Right cardiac atrium (tissue), 5 donors: ENCODE data around the gene SPDL1. TPM values are rescaled to one million over a fixed set of nuclear protein-coding genes. Genes with fewer than 3 reads are reported as not detected.

Experiments used
- ATAC-seq, 2 donors: fragments of 200-7000 bp; cut with Tn5 transposase; one replicate each; pipeline versions ENCODE4 v1.8.0 to v1.9.1; 2020; ENCODE audit warnings: moderate library complexity in 2 of 2, mild to moderate bottlenecking in 1 of 2
- DNase-seq, 3 donors: peaks; one replicate each; pipeline ENCODE4 v3.0.0-alpha.2; 2020
- H3K27ac ChIP-seq: one replicate; pipeline ENCODE4 v1.5.1; 2013; ENCODE audit warnings: mild to moderate bottlenecking, low read length, control low read depth, moderate library complexity
- H3K27me3 ChIP-seq: one replicate; pipeline ENCODE4 v1.6.1; 2013; ENCODE audit not compliant: control insufficient read depth, insufficient read depth
- H3K4me1 ChIP-seq: one replicate; pipeline ENCODE4 v1.6.1; 2013; ENCODE audit warnings: low read length; ENCODE audit not compliant: control insufficient read depth, insufficient read depth
- H3K4me3 ChIP-seq: one replicate; pipeline ENCODE4 v1.5.1; 2013; ENCODE audit warnings: low read length, control low read depth
- H3K9me3 ChIP-seq: one replicate; pipeline ENCODE4 v1.6.1; 2013; ENCODE audit warnings: low read length; ENCODE audit not compliant: control insufficient read depth
- WGBS: extraction: QIAGEN DNeasy Blood & Tissue Kit; methylation state at CpG from one replicate; pipeline ENCODE4 v1.1.7; 2013; 5-methylcytosine and 5-hydroxymethylcytosine counted together
- intact Hi-C, 4 donors: fragments of 100-400 bp; cut with DNase I; formaldehyde crosslinking; loops; one replicate each; pipeline versions ENCODE4 v1.11.0 to v1.14.0; 2022 to 2023
- polyA plus RNA-seq: library from polyadenylated mRNA; stranded (reverse); fragments of 200-250 nt; gene quantifications from one replicate; pipeline ENCODE4 v1.2.3, GENCODE V29; 2013
- total RNA-seq, 4 donors: library from RNA; stranded (reverse); fragmentation: NEBNext Ultra II Directional; extraction: Animal tissue kit (Norgen Biotek cat#: 25700); gene quantifications; one replicate each; pipeline ENCODE4 v1.2.1, GENCODE V29; 2021
- donor health status: healthy with polysubstance abuse.
- donor health status: DM: no; HTN: yes; CAD: no.
- donor health status: DM: no; HTN: no; CAD: no.
- donor health status: DM: no; HTN: yes; CAD: no; lungs with severe emphysema.
- donor health status: DM: yes; HTN: yes; CAD: no.

Gene SPDL1
- total and polyA plus RNA-seq, 5 donors, result 2.6 to 5.9 (median 5.2) TPM

DNA sequence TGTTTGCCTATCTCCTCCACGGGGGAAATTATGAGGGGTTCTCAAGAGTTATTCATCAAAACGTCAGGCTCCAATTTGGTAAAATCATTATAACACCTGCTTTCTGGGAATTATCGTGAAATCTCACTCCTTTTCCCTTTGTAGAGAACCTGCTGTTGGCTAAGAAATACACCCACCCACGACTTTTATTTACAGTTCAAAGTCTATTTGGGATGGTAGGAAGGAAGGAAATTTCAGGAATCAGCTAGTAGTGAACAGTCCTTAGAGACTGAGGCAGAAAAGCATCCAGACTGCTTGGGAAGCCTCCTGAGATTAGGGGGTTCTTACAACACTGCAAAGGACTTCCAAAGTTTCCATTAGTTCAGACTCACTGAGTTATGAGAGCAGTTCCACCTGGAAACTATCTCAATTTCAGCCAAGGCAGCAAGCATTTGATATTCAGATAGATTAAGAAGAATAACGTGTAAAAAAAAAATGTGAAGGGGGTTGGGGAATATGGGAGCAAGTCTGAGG is 9.4 kb upstream of the SPDL1 start:
- Histone ChIP-seq H3K4me3 (no peak overlapping the region), H3K9me3 (no peaks in the 10 kb centered on the region), H3K27ac (no peak overlapping the region), H3K4me1 (no peaks in the 10 kb centered on the region), H3K27me3 (no peaks in the 10 kb centered on the region)
- DNase-seq, result no peak
- intact Hi-C loops, result loop anchor here in 1 of 4 donors (10.0 kb wide), 1 partner anchor 899 kb away; no protein-coding TSS in a partner anchor
- WGBS, result 44% methylated on average over 5 of the region's 5 CpGs
- ATAC-seq, result peak in 1 of 2 donors; percentile 36

DNA sequence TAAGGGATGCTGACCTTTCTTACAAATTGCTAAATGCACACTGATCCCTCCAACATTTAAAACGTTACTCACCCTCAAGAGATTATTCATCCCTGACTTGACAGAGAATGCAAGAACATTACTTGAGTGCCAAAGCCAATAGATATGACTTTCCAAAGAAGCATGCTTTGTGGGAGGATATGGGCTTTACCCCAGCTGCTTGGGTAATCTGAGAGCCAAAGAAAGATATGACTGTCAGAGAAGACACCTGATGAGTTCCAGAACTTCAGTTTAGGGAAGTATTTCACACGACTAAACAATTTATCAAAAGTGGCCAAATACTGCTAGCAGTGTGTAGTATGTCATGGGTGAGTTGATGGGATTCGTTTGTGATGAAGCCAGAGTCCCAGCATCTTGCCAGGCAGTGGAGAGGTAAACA is 7.4 kb upstream of the SPDL1 start:
- Histone ChIP-seq H3K4me1 (no peaks in the 10 kb centered on the region), H3K27ac (no peak overlapping the region), H3K9me3 (no peaks in the 10 kb centered on the region), H3K4me3 (no peak overlapping the region), H3K27me3 (no peaks in the 10 kb centered on the region)
- 9% methylated on average over 3 of the region's 3 CpGs for WGBS
- ATAC-seq (peak; percentile 70 to 86), DNase-seq (no peak)
- intact Hi-C loops, result loop anchor here in 1 of 4 donors (10.0 kb wide), 1 partner anchor 901 kb away; no protein-coding TSS in a partner anchor

DNA sequence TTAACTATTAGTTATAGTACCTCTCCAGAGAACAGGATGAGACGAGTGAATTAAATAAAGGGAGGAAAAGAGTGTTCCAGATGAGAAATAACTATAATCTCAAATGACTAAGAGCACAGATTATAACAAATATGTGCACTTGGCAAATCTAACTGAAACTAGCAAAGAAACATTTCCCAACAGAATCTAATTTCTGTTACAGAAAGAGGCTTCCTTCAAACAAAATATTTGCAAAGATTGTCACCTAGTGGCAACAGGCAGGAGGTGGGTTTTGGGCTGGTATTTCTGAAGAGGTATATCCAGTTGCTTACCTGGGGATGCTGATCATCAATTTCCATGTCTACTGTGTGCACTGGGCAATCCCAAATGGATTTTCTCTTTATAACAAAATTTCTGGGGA is 5.6 kb upstream of the SPDL1 start:
- H3K9me3 ChIP-seq, result no peaks in the 10 kb centered on the region
- intact Hi-C loops, result loop anchor here in 1 of 4 donors (10.0 kb wide), 1 partner anchor 903 kb away; no protein-coding TSS in a partner anchor
- ATAC-seq, result no peak
- no peak overlapping the region for H3K4me3 ChIP-seq
- WGBS, result 32% methylated on average over 1 of the region's 1 CpG
- H3K27ac ChIP-seq, result no peak overlapping the region
- H3K4me1 ChIP-seq, result no peaks in the 10 kb centered on the region
- no peak for DNase-seq
- H3K27me3 ChIP-seq, result no peaks in the 10 kb centered on the region

DNA sequence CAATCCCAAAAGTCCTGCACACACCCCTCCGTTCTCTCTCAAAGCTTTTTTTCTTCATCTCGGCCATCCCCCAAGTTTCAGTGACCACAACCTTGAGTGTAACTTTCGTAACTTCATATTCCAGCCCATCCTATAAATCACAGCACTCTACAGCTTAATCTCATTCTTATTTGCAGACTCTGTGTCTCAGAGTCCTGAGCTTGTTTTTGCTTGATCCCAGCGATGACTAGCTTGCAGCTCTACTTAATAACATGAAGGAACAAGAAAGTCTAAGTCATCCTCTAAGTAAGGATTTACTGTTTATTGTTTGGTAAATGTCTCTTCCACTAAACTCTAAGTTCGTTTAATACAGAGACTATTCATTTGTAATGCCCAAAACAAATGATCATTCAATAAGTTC is 2.6 kb upstream of the SPDL1 start:
- Histone ChIP-seq H3K27ac (no peak overlapping the region), H3K9me3 (no peaks in the 10 kb centered on the region), H3K27me3 (no peaks in the 10 kb centered on the region), H3K4me3 (no peak overlapping the region), H3K4me1 (no peaks in the 10 kb centered on the region)
- no peak for ATAC-seq
- intact Hi-C loops, result no loop called here
- DNase-seq, result no peak
- 74% methylated on average over 5 of the region's 5 CpGs for WGBS

DNA sequence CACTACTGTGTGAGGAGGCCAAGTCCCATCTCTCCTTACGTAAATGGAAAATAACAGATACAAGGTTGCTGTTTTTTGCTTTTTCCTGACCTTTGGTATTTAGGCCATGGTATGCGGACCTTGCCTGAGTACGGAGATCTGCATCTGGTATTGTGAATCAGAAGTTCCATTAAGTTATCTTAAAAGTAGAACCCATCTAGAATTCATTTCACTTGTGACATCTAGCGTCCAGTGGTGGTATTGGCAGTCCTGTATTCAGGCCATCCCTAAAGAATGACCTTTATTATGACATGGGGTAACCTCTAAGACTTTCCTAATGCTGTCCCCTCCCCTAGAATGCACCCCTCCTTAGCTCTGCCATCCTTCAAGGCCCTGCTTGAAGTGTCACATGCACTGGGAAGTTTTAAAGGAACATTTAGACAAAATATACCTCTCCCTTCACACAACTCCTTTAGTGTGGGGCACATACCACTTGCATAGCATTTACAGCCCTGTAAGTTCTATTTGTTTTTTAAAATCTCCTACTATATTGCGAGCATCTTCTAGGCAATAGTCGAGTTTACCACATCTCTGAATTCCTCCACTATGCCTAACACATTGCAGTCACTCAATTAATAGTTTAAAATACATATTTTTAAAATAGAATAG is 1.9 kb upstream of the SPDL1 start:
- peak; percentile 50 to 70 for ATAC-seq
- 21% methylated on average over 6 of the region's 6 CpGs for WGBS
- Histone ChIP-seq H3K27me3 (no peaks in the 10 kb centered on the region), H3K27ac (no peak overlapping the region), H3K4me1 (no peaks in the 10 kb centered on the region), H3K4me3 (no peak overlapping the region), H3K9me3 (no peaks in the 10 kb centered on the region)
- peak in 2 of 3 donors; percentile 32 to 47 for DNase-seq
- intact Hi-C loops, result no loop called here

DNA sequence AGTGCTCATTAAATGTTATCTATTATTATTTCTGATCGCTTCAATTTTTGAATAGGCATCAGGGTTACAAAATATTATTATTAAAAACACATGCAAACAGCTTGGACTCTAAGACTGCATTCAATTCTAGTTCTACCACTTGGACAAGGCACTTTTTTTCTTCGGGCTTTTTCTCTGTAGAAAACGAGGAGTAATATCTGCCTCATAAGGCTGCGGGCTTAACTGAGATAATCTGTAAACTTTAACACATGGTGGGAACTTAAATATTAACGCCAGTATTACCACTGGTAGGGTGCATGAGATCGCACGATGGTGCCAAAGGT is 511 bp upstream of the SPDL1 start:
- ATAC-seq (peak; percentile 46 to 60), DNase-seq (no peak)
- H3K4me3 ChIP-seq, result peak overlapping the region; percentile 74
- intact Hi-C loops, result no loop called here
- no peaks in the 10 kb centered on the region for H3K9me3 ChIP-seq
- H3K27ac ChIP-seq, result peak overlapping the region; percentile 45
- WGBS, result 4% methylated on average over 7 of the region's 7 CpGs
- no peaks in the 10 kb centered on the region for H3K27me3 ChIP-seq
- H3K4me1 ChIP-seq, result no peaks in the 10 kb centered on the region

DNA sequence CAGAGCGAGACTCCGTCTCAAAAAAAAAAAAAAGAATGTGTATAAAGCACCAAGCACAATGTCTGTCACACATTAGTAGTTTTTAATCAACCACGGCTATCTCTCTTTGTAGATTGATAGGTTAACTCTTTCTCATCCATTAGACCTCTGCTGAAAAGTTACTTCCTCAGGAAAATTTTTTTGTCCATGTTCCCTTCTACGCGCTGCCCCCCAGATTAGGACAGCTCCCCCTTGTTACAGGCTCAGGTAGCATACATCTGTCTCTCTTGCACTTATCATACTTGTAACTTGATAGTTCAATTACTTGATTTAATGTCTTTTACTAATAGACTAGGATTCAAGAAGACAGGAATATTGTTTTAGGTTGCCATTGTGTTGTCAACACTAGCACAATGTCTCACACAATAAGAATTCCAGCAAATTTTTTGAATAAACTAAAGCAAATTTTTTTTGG is 1.5 kb downstream of the SPDL1 start:
- intact Hi-C loops, result no loop called here
- Histone ChIP-seq H3K9me3 (no peaks in the 10 kb centered on the region), H3K27ac (no peak overlapping the region), H3K4me1 (no peaks in the 10 kb centered on the region), H3K27me3 (no peaks in the 10 kb centered on the region), H3K4me3 (no peak overlapping the region)
- WGBS, result 64% methylated on average over 5 of the region's 5 CpGs
- ATAC-seq (no peak), DNase-seq (no peak)

DNA sequence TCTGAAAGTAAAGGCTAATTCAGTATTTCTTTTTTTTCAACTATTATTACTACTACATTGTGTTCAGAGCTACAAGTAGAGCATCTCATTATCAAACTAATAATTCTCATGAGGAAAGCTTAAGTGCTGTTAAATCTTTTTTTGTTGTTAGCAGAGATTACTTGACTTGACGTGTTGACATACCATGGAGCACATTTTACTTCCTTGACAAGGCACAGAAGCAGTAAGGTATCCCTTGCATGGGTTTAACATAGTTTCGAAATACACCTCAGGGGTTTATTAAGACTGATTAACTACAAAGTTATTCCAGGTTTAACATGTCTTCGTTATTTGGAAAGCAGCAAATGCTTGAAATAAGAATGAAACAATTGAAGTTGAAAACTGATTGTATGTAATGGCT is 7.0 kb downstream of the SPDL1 start:
- Histone ChIP-seq H3K9me3 (no peaks in the 10 kb centered on the region), H3K4me1 (no peaks in the 10 kb centered on the region), H3K27me3 (no peaks in the 10 kb centered on the region), H3K27ac (no peak overlapping the region), H3K4me3 (no peak overlapping the region)
- WGBS, result 90% methylated on average over 3 of the region's 3 CpGs
- DNase-seq, result no peak
- intact Hi-C loops, result no loop called here
- ATAC-seq, result no peak

DNA sequence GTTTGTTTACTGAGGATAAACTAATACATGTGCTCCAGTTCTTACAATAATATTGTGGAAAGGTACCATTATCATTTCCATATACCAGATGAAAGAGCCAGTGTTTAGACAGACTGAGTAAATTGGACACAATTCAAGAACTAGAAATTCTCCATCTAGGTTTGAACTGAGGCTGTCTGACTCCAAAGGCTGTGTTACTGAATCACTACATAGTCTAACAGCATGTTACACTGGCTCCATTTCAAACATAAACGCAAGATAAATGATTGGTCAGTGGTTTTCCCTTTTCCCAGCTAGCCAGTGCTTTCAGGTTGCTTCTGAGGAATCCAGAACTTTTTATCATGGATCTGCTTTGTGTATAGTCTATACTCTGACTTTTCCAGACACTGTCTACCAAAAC is 8.1 kb downstream of the SPDL1 start:
- DNase-seq, result no peak
- no peak for ATAC-seq
- Histone ChIP-seq H3K27me3 (no peaks in the 10 kb centered on the region), H3K4me1 (no peaks in the 10 kb centered on the region), H3K9me3 (no peaks in the 10 kb centered on the region), H3K4me3 (no peak overlapping the region), H3K27ac (no peak overlapping the region)
- WGBS, result 2% methylated on average over 1 of the region's 1 CpG
- intact Hi-C loops, result no loop called here

DNA sequence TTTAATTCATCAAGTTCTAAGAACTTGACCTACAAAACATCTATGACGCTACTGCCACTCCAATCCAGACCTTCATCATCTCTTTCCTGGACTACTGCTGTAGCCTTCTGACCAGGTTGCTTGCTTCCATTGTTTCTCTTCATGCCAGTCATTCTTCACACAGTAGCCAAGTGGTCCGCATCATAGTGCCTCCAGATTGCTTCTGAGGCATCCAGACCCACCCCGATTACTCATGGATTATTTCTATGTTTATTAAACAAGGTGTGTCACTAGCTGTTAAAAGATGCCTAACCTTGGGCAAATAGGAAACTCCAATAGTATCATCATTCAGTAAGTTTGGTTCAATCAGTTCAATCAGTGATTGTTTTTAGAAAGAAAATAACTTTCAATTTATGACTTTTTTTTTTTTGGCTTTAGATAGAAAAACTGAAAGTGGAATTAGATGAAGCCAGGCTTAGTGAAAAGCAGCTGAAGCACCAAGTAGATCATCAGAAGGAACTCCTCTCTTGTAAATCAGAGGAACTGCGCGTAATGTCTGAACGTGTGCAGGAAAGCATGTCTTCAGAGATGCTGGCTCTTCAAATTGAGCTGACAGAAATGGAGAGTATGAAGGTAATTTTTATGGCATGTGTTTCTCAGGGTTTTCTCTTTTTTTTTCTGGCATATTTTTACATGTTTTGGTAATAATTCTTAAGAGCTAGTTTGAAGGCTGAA is 9.5 kb downstream of the SPDL1 start:
- DNase-seq (no peak), ATAC-seq (no peak)
- no peaks in the 10 kb centered on the region for H3K9me3 ChIP-seq
- H3K27me3 ChIP-seq, result no peaks in the 10 kb centered on the region
- WGBS, result 97% methylated on average over 6 of the region's 6 CpGs
- H3K4me3 ChIP-seq, result no peak overlapping the region
- H3K27ac ChIP-seq, result no peak overlapping the region
- no peaks in the 10 kb centered on the region for H3K4me1 ChIP-seq
- intact Hi-C loops, result no loop called here

DNA sequence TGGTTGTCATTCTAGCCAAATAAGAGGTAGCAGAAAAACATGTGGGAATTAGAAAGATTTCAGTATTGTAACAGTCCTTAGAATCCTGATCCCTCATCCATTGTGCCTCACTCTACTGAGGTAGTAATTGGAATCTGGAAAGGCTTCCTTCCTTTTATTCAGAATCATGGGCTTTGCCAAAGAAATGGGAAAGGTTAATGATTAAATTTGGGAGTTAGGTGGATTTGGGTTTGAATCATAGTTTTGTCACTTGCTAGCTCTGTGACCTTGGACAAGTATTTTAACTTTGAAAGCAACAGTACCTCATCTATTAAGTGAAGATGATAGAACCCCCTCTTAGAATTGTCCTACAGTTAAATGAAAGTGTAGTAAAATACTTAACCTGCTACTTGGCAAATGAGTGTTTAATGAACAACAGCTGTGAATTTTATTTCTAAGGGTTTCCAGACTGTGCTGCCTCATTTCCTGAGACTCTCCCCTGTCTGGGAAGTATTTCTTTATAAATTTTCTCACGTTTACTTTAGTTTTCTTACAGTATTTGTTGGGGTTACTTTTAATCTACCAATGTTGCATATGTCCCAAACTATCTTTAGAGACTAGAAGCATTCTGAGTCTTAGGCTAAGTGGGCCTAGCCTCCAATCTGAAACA is 11.7 kb downstream of the SPDL1 start:
- Histone ChIP-seq H3K4me1 (no peaks in the 10 kb centered on the region), H3K27me3 (no peaks in the 10 kb centered on the region), H3K4me3 (no peak overlapping the region), H3K9me3 (no peaks in the 10 kb centered on the region), H3K27ac (no peak overlapping the region)
- ATAC-seq (no peak), DNase-seq (no peak)
- intact Hi-C loops, result no loop called here
- WGBS, result 86% methylated on average over 1 of the region's 1 CpG
